Measurements from ENCODE around the gene TTLL10.
A peak's percentile ranks its signal among the peaks of the same experiment; 100 is the strongest.
"Not testable (repeated sequence)": the region's sequence is repeated elsewhere in the genome, so short reads cannot be mapped to it uniquely, and the experiment has no call there.

Gene TTLL10

GRCh38 chr1:1141244-1141910, 32.3 kb upstream of the TTLL10 start:
- DNase-seq: no peak

- DNase-seq: no peak
Measured at GRCh38 chr1:1141911-1142250, 31.8 kb upstream of the TTLL10 start.

- not testable (repeated sequence) for DNase-seq
Measured at GRCh38 chr1:1142352-1142751, 31.3 kb upstream of the TTLL10 start.

GRCh38 chr1:1142844-1143243, 30.8 kb upstream of the TTLL10 start:
- DNase-seq: no peak

- DNase-seq: no peak
Measured at GRCh38 chr1:1143636-1144035, 30.0 kb upstream of the TTLL10 start.

- DNase-seq: peak; percentile 57 to 84
Measured at GRCh38 chr1:1144122-1144842, 29.4 kb upstream of the TTLL10 start.

DNA sequence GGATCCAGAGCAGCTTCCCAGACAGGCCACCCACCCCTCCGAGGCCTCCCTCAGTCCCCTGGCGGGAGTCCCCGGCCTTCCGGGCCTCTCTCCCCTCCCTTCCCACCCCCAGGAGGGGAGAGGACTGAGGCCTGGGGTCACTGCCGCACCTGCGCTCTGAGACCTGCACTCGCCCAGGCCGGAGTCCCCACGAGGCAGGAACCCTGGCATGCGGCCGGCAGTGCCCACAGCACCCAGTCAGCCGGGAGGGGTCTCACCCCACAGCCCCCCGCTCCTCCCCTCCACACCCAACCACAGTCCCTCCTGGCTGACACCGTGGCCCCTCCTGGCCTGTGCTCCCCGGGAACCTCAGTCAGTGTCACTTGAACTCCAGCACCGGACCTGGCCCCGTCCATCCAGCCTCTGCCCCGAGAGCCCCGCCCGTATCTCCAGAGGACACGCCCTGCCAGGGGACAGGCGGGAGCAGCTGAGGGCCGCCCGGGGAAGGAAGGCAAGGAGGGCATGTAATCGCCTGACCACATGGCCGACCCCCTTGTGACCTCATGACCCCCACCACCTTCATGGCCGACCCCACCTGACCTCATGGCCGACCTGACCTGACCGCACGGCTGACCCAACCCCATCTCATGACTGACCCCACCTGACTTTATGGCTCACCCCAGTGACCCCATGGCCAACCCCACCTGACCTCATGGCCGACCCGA, 28.7 kb upstream of the TTLL10 start:
- no peak for DNase-seq

DNA sequence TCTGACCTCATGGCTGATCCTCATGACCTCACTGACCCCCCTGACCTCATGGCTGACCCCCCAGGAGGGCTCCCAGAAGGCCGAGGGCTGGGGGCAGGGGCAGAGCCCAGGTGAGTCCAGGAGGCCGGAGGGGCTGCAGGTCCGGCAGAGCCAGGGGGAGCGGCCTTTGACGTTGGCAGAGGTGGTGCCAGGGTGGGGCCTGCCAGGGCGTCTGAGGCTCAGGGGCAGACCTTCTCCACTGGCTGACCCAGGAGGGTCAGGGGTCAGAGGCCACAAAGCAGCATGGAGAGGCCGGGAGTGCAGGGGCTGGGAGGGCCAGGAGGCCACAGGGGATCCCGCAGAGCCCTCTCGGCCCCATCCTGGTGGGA, 28.1 kb upstream of the TTLL10 start:
- no peak for DNase-seq

- no peak for DNase-seq
Measured at GRCh38 chr1:1146026-1146425, 27.7 kb upstream of the TTLL10 start.

DNA sequence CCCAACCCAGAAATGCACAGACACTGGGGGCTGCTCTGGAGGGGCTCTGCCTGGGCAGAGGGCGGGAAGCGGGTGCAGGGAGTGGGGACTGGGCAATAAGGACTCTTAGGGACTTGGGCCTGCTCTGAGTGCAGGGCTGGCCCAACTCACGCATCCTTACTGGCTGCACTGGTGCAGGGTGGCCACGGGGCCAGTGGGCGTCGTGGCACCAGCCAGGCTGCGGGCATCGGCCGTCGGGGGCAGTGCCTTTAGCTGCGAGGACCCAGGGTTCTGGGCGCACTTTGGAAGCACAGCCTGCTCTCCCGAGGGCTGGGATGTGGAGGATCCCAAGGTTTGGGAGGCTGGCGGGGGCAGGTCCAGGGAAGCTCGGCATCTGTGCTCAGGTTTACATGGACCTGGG, 27.1 kb upstream of the TTLL10 start:
- no peak for DNase-seq

DNA sequence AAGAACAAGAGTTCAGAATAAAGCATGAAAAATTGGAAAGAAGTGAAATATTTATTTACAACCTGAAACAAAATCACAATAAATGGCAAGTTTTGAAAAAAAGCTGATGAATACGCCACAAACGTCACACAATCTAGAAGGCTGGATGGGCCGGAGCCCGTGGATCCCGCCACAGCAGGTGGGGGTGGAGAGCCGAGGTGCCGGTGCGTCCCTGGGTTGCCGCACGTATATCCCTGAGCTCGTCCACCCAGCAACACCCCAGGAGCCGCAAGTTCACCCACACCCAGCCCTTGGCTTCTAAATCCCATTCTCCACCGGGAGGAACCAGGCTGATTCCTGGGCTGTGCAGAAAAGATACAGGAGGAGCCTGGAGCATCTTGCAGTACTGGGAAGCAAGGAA, 25.6 kb upstream of the TTLL10 start:
- DNase-seq: no peak

DNA sequence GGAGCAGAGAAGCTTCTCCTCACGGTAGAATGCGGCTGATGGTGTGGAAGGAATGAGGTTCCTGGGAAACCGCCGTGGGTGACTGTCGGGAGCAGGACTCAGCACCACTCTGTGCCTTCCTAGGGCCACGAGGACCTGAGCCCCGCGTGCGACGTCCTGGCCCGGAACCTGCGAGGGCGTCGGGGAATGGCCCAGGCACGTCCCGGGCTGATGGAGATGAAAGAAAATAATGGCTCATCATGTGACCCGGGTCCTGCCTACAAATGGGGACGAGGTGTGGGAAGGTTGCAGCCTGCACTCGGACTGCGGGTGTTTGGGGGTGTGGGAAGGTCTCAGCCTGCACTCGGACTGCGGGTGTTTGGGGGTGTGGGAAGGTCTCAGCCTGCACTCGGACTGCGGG, 25.1 kb upstream of the TTLL10 start:
- no peak for DNase-seq

- no peak for DNase-seq
Measured at GRCh38 chr1:1149416-1149815, 24.3 kb upstream of the TTLL10 start.

DNA sequence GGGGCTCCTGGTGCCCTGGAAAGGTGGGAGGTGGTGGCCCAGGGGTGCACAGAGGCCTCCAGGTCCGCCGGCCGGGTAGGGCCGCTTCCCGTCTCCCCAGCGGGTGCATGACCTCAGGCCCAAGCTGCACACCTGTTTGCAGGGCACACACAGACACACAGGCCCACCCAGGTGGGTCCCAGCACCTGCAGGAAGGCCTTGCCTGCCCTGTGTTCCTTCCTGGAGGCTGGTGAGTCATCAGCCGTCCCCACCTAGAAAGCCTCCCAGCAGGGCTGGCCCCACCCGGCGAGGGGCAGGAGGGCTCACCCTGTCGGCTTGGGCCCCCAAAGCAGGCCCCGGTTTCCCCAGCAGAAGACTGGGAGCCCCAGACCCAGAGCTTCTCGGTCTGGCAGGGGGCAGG, 23.6 kb upstream of the TTLL10 start:
- DNase-seq: no peak

GRCh38 chr1:1151306-1151705, 22.4 kb upstream of the TTLL10 start:
- no peak for DNase-seq

GRCh38 chr1:1152431-1152830, 21.2 kb upstream of the TTLL10 start:
- DNase-seq: not testable (repeated sequence)

- not testable (repeated sequence) for DNase-seq
Measured at GRCh38 chr1:1153215-1153614, 20.5 kb upstream of the TTLL10 start.

GRCh38 chr1:1153874-1154273, 19.8 kb upstream of the TTLL10 start:
- no peak for DNase-seq

DNA sequence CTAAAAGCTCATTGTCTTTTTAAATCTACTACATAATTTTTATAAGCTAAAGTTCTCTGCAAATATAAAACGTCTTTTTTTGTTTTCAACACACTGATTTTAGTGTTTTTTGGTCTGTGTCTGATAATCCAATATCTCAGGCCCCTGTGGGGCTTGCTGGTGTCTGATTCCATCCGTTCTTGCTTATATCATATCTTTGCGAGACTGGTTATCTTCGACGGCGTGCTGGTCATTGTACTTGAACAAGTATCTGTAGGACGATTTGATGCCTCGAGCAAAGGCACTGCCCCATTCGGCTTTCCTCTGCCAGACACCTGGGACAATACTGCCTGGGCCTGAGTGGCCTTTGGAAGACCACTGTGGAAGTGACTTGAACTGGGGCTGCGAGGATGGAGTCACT, 18.4 kb upstream of the TTLL10 start:
- DNase-seq: no peak

- DNase-seq: no peak
Measured at GRCh38 chr1:1156140-1157032, 17.3 kb upstream of the TTLL10 start.

DNA sequence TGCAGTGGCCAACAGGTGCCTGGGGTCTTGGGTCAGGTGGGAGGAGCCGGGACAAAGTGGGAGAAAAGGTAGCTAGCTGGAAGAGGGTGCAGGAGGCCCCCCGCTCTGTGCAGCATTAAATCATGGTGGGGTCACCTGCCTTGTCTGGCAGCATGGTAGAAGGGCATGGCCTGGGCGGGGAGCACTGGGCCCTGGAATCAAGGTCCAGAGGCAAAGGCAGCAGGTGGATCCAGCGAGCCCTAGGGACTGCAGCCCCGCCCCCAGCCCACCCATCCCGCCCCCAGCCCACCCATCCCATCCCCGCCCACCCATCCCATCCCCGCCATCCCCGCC, 16.7 kb upstream of the TTLL10 start:
- no peak for DNase-seq

GRCh38 chr1:1157426-1157913, 16.2 kb upstream of the TTLL10 start:
- DNase-seq: peak; percentile 47 to 59
